Measurements from ENCODE around the gene NPLOC4. TPM values are rescaled to one million over a fixed set of nuclear protein-coding genes. Genes with fewer than 3 reads are reported as not detected.

NPLOC4 gene
- total and polyA plus RNA-seq, 9 of the 15 experiments (the other 6 are each of a cell fraction or from before 2014, with no cell fraction given): 1.5 to 116 (median 64.5) TPM

- no peak for TF ChIP-seq NR2C1 (IDR thresholded peaks at IDR 0.05)
- no peak for TF ChIP-seq NR2C1 (tag; IDR thresholded peaks at IDR 0.05)
- TF ChIP-seq ZKSCAN1 (IDR thresholded peaks at IDR 0.05; ENCODE audit: low read depth, low read length): no peak
- TF ChIP-seq BRD9 (IDR thresholded peaks at IDR 0.05; ENCODE audit: low read depth, partially characterized antibody): no peak
- TF ChIP-seq SAP30 (IDR thresholded peaks at IDR 0.05; ENCODE audit: borderline replicate concordance, insufficient read depth, low read depth, low read length, poor library complexity, severe bottlenecking): no peak
- TF ChIP-seq RERE (CRISPR knock-in tag; IDR thresholded peaks at IDR 0.05; ENCODE audit: borderline replicate concordance): no peak
- no peak for TF ChIP-seq PRMT5 (CRISPR knock-in tag; IDR thresholded peaks at IDR 0.05)
- TF ChIP-seq GTF2B (IDR thresholded peaks at IDR 0.05; ENCODE audit: extremely low read depth, insufficient read length): no peak
- TF ChIP-seq UBTF (IDR thresholded peaks at IDR 0.05; ENCODE audit: borderline replicate concordance in 1 of 2, low read depth in 2 of 2, low read length in 2 of 2): no peak
- no peak for TF ChIP-seq SREBF1 (IDR thresholded peaks at IDR 0.05; ENCODE audit: borderline replicate concordance, low read depth, low read length)
- TF ChIP-seq PHF21A (IDR thresholded peaks at IDR 0.05; ENCODE audit: borderline replicate concordance, low read depth): no peak
- TF ChIP-seq CREB5 (CRISPR knock-in tag; IDR thresholded peaks at IDR 0.05): no peak
- TF ChIP-seq TCF3 (CRISPR knock-in tag; IDR thresholded peaks at IDR 0.05): no peak
- 0 out of 2 replicates have a peak, but pooled peaks have one; percentile 22 for TF ChIP-seq E2F4 (CRISPR knock-in tag; IDR thresholded peaks at IDR 0.05; ENCODE audit: low read depth)
- no peak for TF ChIP-seq TAF9B (IDR thresholded peaks at IDR 0.05; ENCODE audit: partially characterized antibody)
These were observed 123.5 kb downstream of the NPLOC4 start (continued) for GRCh38 chr17:81513372-81513752.

Data from K562 (cell line).